Right lung (tissue), 5 donors: ENCODE data around the gene TRIM8. TPM values are rescaled to one million over a fixed set of nuclear protein-coding genes. Genes with fewer than 3 reads are reported as not detected.
"Not testable (repeated sequence)": the region's sequence is repeated elsewhere in the genome, so short reads cannot be mapped to it uniquely, and the experiment has no call there.

Experiments used
- DNase-seq, 2 donors: peaks; one replicate each; pipeline ENCODE4 v3.0.0-alpha.2; 2013
- polyA plus RNA-seq, 5 donors: library from polyadenylated mRNA; unstranded; fragments of 120-200 nt; gene quantifications; one replicate each; pipeline versions ENCODE4 v1.2.1 to v1.2.3, GENCODE V29; 2013; ENCODE audit warnings: inconsistent platforms in 1 of 5, low replicate concordance in 1 of 5; ENCODE audit not compliant: insufficient read length in 5 of 5, insufficient read depth in 1 of 5

TRIM8 gene
- polyA plus RNA-seq, 5 donors: 68.5 to 132 (median 95.1) TPM

DNA sequence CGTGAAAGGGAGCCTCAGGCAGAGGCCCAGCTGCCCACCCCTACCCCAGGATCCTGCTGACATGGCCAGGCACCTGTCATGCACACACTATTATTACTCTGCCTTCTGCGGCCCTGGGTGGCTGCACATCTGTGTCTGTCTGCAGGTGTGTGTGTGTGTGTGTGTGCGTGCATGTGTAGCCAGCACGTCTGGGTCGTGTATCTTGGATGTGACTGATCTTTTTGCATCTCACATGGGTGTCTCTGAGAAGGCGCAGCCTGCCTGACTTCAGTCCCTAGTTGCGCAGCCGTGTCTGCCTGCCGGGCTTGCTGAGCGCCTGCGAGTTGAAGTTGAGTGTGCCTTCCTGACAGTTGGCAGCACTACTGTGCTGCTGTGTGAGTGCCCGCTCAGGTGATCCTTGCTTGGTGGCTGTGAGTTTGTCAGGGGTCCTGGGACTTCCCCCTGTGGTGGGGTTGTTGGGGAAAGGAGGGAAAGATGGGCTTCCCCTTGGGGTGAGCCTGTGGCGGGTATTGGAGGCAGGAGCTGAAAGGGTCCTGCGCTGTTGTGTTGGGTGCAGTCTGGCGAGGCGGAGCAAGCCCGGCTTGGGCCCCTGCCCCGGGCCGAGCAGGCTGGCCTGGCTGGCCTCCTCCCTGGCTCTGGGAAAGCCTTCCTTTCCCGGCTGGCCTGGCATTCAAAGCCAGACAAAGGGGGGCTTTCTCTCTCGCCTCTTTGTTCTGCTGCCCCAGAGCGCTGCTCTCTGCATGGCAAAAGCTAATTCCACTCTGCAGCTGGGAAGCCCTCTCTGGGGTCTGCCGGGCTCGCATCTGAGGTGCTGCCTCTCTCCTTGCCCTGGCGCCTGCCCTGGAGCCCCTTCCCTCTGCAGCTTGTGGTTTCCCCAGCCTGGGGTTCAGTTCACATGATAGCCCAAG, 4.9 kb downstream of the TRIM8 start:
- no peak for DNase-seq

- no peak for DNase-seq
Observed at GRCh38 chr10:102649797-102650654, 5.7 kb downstream of the TRIM8 start.

DNA sequence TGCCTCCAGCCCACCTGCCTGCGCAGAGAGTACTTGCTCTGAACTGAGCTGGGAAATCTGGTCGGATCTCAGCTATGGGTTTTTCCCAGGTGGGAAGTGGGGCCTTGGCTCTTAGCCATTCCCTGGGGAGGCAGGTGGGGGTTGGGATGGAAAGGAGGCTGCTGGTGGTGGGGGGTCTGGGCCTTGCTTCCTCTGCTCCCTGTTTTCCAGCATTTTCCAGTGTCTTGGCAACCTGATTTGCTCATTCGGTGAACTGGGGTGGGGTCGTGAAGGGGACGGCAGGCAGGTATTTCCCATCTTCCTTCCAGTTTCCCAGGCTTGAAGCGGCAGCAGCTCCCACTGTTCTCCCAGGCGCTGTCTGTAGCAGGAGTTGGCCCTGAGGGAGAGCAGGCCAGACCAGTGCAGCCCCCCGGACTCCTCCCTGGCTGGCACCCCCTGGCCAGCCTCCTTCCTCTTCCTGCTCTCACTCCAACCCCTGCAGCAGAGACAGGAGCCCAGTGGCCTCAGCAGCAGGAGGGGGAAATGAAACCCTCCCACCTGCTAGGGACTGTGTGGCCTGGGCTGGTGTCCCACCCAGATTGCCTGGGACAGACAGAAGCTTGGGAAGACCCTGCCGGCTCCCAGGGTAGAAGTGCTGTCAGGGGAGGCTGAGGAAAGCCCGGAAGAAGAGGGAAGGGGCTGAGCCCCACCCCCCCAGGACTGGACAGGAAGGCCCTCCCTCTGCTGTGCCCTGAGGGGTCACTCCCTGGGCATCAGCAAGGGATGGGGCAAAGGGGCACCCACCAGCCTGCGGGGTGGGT, 6.6 kb downstream of the TRIM8 start:
- no peak for DNase-seq

DNA sequence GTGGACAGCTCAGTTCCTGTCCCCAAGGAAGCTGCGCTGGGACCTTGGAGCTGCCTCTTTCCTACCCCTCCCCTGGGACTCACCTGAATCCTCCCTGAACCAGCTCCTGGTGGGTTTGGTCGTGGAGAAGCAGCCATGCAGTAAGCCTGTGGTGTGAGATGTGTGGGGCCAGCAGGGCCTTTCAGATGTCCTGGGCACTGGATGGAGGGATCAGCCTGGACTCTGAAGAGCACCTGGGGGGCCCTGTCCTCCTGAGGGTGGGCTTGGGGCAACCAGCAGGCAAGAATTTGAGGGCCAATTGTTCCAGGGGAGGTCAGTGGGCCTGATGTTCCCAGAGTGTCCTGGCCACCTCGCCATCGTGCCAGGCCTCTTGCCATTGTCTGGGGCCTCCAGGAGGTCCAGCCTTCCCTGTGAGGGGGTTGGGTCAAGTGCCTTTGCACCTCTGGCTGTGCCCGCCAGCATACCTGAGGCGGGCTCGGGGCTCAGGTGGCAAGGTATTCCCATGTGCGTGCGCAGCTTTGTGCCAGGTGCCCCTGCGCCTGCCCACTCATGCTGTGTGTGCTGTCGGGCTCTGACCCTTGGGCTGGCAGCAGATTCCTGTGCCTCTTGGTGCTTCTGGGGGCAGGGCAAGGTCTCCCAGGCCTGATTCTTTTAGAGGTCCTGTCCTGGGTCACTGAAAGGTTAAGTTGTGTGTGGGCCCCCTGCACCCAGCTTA, 7.3 kb downstream of the TRIM8 start:
- DNase-seq: no peak

DNA sequence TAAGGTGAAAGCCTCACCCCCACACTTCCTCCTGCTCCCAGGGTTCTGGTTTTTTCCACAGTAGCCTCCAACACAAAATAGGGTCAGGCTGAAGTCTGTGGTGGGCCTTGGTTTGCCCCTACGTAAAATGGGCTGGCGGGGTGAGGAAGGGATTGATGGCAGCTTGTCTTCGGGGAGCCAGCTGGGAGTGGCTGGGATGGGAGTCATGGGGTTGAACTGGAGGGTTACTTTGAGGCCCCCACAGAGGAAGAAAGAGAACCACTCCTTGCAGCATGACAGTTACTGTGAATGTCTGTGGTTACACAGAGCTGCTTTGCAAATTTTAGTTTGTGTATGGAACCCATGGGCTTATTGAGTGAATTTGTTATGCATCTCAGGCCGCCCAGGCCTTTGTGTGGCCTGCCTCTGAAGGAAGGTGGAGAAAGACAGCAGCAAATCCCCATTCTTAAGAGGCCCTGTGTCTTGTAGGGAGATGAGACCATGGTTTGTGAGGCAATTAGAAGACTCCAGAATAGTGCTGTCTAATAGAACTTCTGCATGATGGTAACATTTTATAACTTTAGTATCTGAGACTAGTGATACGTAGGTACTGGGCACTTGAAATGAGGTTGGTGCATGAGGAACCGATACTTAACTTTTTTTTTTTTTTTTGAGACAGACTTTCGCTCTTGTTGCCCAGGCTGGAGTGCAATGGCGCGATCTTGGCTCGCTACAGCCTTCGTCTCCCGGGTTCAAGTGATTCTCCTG, 8.1 kb downstream of the TRIM8 start:
- no peak for DNase-seq

- no peak for DNase-seq
Observed at GRCh38 chr10:102653060-102653459, 8.8 kb downstream of the TRIM8 start.

DNA sequence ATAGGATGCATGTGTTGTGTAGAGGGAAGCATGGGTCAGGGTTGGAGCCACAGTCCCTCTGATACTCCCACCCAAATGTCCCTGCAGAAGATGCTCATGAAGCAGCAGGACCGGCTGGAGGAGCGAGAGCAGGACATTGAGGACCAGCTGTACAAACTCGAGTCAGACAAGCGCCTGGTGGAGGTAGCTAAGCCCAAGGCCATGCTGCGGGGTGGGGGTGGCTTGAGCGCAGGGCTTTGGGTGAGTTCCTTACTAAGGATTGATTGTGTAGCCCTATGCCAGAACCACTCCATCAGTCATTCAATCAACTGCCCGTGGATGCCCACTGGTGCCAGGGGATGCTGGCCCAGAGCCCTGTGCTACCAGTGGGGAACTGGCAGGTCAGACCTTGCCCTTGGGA, 10.3 kb downstream of the TRIM8 start:
- no peak for DNase-seq

GRCh38 chr10:102654969-102655368, 10.7 kb downstream of the TRIM8 start:
- DNase-seq: no peak

DNA sequence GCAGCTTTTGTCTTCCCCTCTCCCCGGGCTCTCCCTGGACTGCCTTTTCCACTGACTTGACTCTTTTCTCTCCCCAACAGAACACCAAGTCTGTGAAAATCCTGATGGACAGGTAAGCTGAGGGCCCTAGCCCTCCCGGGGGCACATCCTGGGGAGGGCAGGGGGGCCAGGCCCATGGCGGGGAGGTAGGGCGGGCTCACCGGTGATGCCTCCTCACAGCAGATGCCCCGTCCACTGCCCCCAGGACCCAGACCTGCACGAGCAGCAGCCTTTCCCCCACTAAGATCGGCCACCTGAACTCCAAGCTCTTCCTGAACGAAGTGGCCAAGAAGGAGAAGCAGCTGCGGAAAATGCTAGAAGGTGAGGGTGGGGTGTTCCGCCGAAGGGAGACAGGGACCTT, 11.7 kb downstream of the TRIM8 start:
- no peak for DNase-seq

GRCh38 chr10:102656791-102657371, 12.6 kb downstream of the TRIM8 start:
- DNase-seq: no peak

- no peak for DNase-seq
Observed at GRCh38 chr10:102657451-102657850, 13.2 kb downstream of the TRIM8 start.

- DNase-seq: peak in 1 of 2 donors; percentile 60
Observed at GRCh38 chr10:102657984-102658724, 13.9 kb downstream of the TRIM8 start.

DNA sequence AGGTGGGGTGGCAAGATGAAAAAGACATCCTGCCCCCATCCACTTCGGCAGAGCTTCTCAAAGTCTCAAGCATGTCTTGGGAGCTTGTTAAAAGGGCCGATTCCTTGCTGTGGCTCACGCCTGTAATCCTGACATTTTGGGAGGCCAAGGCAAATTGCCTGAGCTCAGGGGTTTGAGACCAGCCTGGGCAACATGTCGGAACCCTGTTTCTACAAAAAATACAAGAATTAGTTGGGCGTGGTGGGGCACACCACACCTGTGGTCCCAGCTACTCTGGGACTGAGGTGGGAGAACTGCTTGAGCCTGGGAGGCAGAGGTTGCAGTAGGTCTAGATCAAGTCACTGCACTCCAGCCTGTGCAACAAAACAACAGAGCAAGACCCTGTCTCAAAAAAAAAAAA, 14.5 kb downstream of the TRIM8 start:
- no peak for DNase-seq

- peak; percentile 62 to 78 for DNase-seq
Observed at GRCh38 chr10:102660888-102661657, 16.8 kb downstream of the TRIM8 start.

DNA sequence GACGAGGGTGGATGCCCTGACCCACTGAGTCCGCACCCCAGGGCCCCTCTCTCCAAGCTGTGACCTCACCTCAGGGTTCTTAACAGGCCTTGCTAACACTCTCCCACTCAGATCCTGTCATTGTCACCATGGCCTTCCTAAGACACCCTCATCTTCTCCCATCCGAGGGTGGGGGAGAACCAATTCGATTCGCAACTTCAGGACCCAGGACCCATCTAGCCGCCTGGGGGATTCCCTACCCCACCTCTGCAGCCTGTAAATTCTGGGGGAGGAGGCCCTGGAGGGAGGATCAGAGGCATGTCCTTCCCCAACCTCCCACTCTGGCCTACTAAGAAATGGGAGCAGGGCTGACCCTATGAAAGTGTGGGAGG, 17.4 kb downstream of the TRIM8 start:
- DNase-seq: no peak

DNA sequence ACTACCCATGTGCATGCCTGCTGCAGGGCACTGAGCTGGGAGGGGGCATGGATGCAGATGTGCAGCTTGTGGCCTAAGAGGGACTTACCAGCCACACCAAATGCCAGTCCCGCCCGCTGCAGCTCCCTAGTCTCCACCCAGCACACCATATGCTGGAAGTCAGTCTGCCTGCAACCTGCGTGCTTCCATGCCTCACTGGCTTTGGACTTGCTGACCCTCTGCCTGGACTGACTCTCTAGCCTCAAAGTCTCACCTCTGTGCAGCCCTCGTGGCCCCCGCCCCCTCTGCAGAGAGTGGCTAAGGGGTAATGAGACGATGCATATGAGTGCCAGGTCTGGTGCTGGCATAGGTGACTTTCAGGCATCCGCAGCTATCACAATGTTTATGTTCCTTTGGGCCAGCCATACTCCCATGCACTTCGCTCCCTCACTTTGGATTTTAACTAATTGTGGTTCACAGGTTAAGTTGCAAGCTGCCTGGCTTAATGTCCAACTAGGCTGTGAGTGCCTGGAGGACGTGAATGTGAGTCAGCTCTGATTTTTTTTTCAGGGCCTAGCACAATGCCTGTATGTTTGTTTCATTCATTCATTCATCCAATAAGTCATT, 21.7 kb downstream of the TRIM8 start:
- no peak for DNase-seq

DNA sequence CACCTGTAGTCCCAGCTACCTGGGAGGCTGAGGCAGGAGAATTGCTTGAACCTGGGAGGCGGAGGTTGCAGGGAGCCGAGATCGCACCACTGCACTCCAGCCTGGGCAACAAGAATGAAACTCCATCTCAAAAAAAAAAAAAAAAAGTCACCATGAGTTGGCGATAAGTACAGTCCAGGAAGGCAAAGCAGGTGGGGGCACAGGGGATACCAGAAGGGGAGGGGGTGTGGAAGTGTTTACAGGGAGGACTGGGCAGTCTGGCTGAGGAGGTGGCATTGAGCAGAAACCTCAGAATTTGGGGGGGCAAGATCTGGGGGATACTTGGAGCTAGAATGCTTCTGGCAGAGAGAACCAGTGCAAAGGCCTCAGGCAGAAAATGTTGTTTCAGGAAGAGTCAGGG, 23.1 kb downstream of the TRIM8 start:
- DNase-seq: not testable (repeated sequence)
